ENCODE results near the gene COTL1. TPM values are rescaled to one million over a fixed set of nuclear protein-coding genes. Genes with fewer than 3 reads are reported as not detected.

The COTL1 gene
- total and polyA plus RNA-seq, 11 donors, result 5.2 to 120 (median 11.0) TPM

DNA sequence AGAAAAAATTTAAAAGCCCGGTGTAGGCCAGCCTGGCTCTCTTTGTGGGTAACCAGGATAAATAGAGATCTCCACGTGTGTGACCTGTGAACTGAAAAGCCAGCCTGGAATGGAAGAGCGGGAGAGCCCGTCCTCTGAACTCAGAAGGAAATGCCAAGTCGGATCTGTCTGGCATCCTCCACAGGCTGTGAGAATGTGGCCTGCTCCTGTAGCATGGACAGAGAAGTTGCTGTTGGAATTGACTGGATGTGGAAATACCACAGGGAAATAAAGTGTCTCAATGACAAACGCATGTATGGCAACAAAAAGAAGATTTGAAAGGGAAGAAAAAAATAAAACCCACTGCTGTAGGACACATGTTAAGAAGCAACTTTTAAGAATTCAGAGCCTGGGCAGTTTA lies 37.1 kb upstream of the COTL1 start:
- intact Hi-C loops (cut with DNase I), result no loop called here
- ATAC-seq, result no peak
- no peak for DNase-seq
- H3K4me1 ChIP-seq, result peaks cover 0 to 17% (median 4%) of the 10 kb centered on the region in 12 donors
- no peak overlapping the region for H3K4me3 ChIP-seq
- WGBS, 4 donors, result 61 to 70% (median 63%) methylated on average over 6 of the region's 6 CpGs
- H3K36me3 ChIP-seq, result peaks cover 7 to 94% (median 84%) of the 10 kb centered on the region in 9 donors
- TF ChIP-seq POLR2A (IDR thresholded peaks at IDR 0.05), result no peak
- TF ChIP-seq, protein P1, sequence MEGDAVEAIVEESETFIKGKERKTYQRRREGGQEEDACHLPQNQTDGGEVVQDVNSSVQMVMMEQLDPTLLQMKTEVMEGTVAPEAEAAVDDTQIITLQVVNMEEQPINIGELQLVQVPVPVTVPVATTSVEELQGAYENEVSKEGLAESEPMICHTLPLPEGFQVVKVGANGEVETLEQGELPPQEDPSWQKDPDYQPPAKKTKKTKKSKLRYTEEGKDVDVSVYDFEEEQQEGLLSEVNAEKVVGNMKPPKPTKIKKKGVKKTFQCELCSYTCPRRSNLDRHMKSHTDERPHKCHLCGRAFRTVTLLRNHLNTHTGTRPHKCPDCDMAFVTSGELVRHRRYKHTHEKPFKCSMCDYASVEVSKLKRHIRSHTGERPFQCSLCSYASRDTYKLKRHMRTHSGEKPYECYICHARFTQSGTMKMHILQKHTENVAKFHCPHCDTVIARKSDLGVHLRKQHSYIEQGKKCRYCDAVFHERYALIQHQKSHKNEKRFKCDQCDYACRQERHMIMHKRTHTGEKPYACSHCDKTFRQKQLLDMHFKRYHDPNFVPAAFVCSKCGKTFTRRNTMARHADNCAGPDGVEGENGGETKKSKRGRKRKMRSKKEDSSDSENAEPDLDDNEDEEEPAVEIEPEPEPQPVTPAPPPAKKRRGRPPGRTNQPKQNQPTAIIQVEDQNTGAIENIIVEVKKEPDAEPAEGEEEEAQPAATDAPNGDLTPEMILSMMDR (IDR thresholded peaks at IDR 0.05), result no peak
- no peak overlapping the region for H3K27ac ChIP-seq
- H3K9me3 ChIP-seq, result no peaks in the 10 kb centered on the region
- H3K27me3 ChIP-seq, result no peaks in the 10 kb centered on the region

DNA sequence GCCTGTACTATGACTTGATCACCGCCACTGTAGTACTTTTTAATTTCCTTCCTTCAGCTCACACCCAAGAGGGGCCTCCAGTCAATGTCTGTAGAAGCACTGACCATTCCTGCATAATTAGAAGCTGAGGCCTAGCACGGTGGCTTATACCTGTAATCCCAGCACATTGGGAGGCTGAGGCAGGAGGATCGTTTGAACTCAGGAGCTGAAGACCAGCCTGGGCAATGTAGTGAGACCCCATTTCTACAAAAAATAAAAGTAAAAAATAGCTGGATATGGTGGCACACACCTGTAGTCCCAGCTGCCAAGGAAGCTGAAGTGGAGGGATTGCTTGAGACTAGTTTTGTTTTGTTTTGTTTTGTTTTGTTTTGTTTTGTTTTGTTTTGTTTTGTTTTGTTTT lies 36.4 kb upstream of the COTL1 start:
- DNase-seq (no peak), ATAC-seq (no peak)
- no peaks in the 10 kb centered on the region for H3K27me3 ChIP-seq
- H3K4me3 ChIP-seq, result no peak overlapping the region
- H3K36me3 ChIP-seq, result peaks cover 7 to 86% (median 77%) of the 10 kb centered on the region in 9 donors
- intact Hi-C loops (cut with DNase I), result no loop called here
- TF ChIP-seq, protein P1 (IDR thresholded peaks at IDR 0.05), result no peak
- TF ChIP-seq POLR2A (IDR thresholded peaks at IDR 0.05), result no peak
- no peak overlapping the region for H3K27ac ChIP-seq
- H3K9me3 ChIP-seq, result no peaks in the 10 kb centered on the region
- WGBS, 4 donors, result 83 to 94% (median 92%) methylated on average over 3 of the region's 3 CpGs
- H3K4me1 ChIP-seq, result peaks cover 0 to 25% (median 7%) of the 10 kb centered on the region in 12 donors

DNA sequence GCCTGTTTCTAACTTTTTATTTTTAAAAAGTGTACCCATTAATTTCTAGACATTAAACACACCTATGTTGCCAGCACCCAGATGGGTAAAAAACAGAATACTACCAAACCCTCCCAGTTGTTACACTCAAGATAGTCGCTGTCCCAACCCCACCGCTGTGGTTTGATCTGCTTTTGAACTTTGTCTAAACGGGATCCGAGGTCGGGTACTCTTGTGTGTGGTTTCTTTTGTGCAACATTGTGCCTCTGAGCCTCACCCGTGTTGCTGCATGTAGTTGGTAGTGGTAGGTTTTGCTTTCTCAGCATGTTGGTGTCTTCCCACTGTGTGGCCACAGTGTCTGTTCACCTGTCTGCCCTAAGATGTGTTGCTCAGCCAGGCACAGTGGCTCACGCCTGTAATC lies 34.7 kb upstream of the COTL1 start:
- Histone ChIP-seq H3K4me1 (peaks cover 0 to 34% (median 15%) of the 10 kb centered on the region in 12 donors), H3K27me3 (no peaks in the 10 kb centered on the region), H3K27ac (no peak overlapping the region), H3K9me3 (no peaks in the 10 kb centered on the region), H3K36me3 (peaks cover 2 to 69% (median 60%) of the 10 kb centered on the region in 9 donors), H3K4me3 (no peak overlapping the region)
- intact Hi-C loops (cut with DNase I), result no loop called here
- TF ChIP-seq, protein P1 (IDR thresholded peaks at IDR 0.05), result no peak
- TF ChIP-seq POLR2A (IDR thresholded peaks at IDR 0.05), result no peak
- ATAC-seq (no peak), DNase-seq (no peak)
- 83 to 94% (median 91%) methylated on average over 7 of the region's 7 CpGs for WGBS, 4 donors

DNA sequence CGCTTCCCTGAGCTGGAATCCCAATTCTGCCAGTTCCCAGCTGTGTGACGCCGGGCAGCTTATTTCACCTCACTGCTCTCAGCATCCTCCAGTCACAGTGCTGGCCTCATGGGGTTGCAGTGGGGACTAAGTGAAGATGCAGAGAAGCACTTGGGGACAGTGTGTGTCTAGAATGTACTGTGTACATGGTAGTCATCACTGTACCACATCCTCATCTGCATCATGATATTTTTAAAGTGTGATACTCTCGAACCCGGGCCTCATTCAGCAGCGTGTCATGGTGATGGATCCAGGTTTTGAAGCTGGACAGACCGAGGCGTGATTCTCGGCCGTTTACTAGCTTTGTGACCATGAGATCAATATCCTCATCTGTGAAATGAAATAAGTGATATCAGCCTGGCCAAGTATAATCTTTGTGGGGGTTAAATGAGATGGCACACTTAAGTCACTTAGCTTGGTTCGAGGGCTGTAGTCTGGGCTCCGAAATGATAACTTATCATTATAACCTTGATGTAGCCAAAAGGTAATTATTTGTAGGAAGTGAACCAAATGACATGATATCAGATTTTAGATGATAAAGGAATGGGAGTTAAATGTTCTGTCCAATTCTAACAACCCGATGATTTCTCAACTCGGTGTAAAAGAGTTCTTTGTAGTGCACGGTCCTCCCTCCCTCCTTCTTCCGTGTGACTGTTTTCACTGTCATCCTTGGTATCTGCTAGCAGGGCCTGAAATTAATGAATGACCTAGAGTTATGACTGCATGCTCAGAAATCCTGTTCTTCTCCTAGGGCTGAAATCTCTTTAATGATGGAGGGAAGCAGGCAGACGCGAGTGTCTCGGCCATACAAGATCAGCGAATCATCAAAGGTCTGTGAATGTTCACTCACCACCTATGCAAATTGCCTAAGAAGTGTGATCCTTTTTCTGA lies 32.4 kb upstream of the COTL1 start:
- ATAC-seq (no peak), DNase-seq (no peak)
- 76 to 85% (median 80%) methylated on average over 20 of the region's 20 CpGs for WGBS, 4 donors
- Histone ChIP-seq H3K27ac (peak overlapping the region in 7 of 12 donors; percentile 41 to 93 (median 91)), H3K4me1 (peaks cover 0 to 38% (median 17%) of the 10 kb centered on the region in 12 donors), H3K36me3 (peaks cover 0 to 48% (median 44%) of the 10 kb centered on the region in 9 donors), H3K4me3 (no peak overlapping the region), H3K27me3 (no peaks in the 10 kb centered on the region), H3K9me3 (no peaks in the 10 kb centered on the region)
- TF ChIP-seq POLR2A (IDR thresholded peaks at IDR 0.05), result no peak
- TF ChIP-seq, protein P1 (IDR thresholded peaks at IDR 0.05), result no peak
- intact Hi-C loops (cut with DNase I), result no loop called here

Data from heart left ventricle (tissue), 16 donors.